ENCODE measurements around the gene PNPLA3. TPM values are rescaled to one million over a fixed set of nuclear protein-coding genes. Genes with fewer than 3 reads are reported as not detected.

The PNPLA3 gene
- total and polyA plus RNA-seq, 2 of the 4 experiments (the other 2 are of a cell fraction), result 3.6 to 7.5 TPM

GRCh38 chr22:43992331-43992821, 68.8 kb downstream of the PNPLA3 start:
- Histone ChIP-seq H3K56ac (ENCODE audit: extremely low read depth, insufficient read depth, low read length) (no peak overlapping the region), H3K4ac (ENCODE audit: low read depth, low read length) (no peak overlapping the region), H2BK20ac (ENCODE audit: low read depth, low read length) (no peak overlapping the region), H2BK120ac (ENCODE audit: low read depth, low read length) (no peak overlapping the region), H2BK15ac (ENCODE audit: low read depth, low read length) (no peak overlapping the region), H4K5ac (ENCODE audit: low read depth, low read length) (no peak overlapping the region), H3K27me3 (ENCODE audit: control insufficient read depth, insufficient read depth, low read length) (no peaks in the 10 kb centered on the region), H3K14ac (replicated peaks; ENCODE audit: low read depth, low read length) (no peak overlapping the region), H4K91ac (ENCODE audit: insufficient read depth, low read depth, low read length) (no peak overlapping the region), H3K23ac (ENCODE audit: low read depth, low read length) (no peak overlapping the region), H3K4me1 (ENCODE audit: control insufficient read depth, insufficient read depth, low read length) (peaks cover 7% of the 10 kb centered on the region; the same call in 1 of the 2 replicates), H2AFZ (replicated peaks; ENCODE audit: low read length, poor library complexity) (peak overlapping the region; percentile 65), H3K9me3 (ENCODE audit: control insufficient read depth, insufficient read depth, low read length) (no peaks in the 10 kb centered on the region), H2BK5ac (ENCODE audit: low read depth, low read length, poor library complexity, severe bottlenecking) (no peak overlapping the region), H3K79me1 (ENCODE audit: low read depth in 1 of 2, low read length in 2 of 2) (peaks cover 0 to 15% of the 10 kb centered on the region in 2 experiments; a peak in 2 of 4 replicates), H2AK9ac (replicated peaks; ENCODE audit: low read depth, low read length, poor library complexity) (peak overlapping the region; percentile 2), H3K36me3 (ENCODE audit: control insufficient read depth, insufficient read depth, low read length) (peaks cover 60% of the 10 kb centered on the region), H3K9ac (ENCODE audit: low read depth, low read length) (no peak overlapping the region), H3K27ac (ENCODE audit: insufficient read depth, low read length) (no peak overlapping the region), H3K4me3 (ENCODE audit: insufficient read depth, low read depth, low read length) (no peak overlapping the region), H4K8ac (ENCODE audit: low read depth in 2 of 2, low read length in 2 of 2) (no peak overlapping the region), H2AK5ac (ENCODE audit: low read depth, low read length) (no peak overlapping the region), H4K20me1 (ENCODE audit: insufficient read depth, low read length) (peaks cover 15% of the 10 kb centered on the region), H3K9me1 (ENCODE audit: insufficient read depth, low read length) (no peaks in the 10 kb centered on the region), H3K18ac (ENCODE audit: low read depth, low read length) (no peak overlapping the region), H3K4me2 (ENCODE audit: low read depth, low read length) (no peak overlapping the region)
- ATAC-seq (ENCODE audit: low read depth) (peak; percentile 71), DNase-seq (peak; percentile 78)
- intact Hi-C loops (cut with micrococcal nuclease), result loop anchor here (2.0 to 5.0 kb wide), 4 partner anchors 88 to 675 kb away; no protein-coding TSS in a partner anchor
- dilution Hi-C loops (cut with HindIII; ENCODE audit: low sequenced_read_pairs, unreplicated experiment), result no loop called here
- no TSS peak for BruUV-seq (replicated peaks)
- TF ChIP-seq, protein P1, sequence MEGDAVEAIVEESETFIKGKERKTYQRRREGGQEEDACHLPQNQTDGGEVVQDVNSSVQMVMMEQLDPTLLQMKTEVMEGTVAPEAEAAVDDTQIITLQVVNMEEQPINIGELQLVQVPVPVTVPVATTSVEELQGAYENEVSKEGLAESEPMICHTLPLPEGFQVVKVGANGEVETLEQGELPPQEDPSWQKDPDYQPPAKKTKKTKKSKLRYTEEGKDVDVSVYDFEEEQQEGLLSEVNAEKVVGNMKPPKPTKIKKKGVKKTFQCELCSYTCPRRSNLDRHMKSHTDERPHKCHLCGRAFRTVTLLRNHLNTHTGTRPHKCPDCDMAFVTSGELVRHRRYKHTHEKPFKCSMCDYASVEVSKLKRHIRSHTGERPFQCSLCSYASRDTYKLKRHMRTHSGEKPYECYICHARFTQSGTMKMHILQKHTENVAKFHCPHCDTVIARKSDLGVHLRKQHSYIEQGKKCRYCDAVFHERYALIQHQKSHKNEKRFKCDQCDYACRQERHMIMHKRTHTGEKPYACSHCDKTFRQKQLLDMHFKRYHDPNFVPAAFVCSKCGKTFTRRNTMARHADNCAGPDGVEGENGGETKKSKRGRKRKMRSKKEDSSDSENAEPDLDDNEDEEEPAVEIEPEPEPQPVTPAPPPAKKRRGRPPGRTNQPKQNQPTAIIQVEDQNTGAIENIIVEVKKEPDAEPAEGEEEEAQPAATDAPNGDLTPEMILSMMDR (conservative IDR thresholded peaks at IDR 0.05; ENCODE audit: low read depth, low read length), result no peak
- TF ChIP-seq NFE2L2 (IDR thresholded peaks at IDR 0.05; ENCODE audit: low read depth, low read length), result no peak
- no peak for TF ChIP-seq MXI1 (IDR thresholded peaks at IDR 0.05; ENCODE audit: borderline replicate concordance, low read depth, low read length)
- TF ChIP-seq CHD1 (IDR thresholded peaks at IDR 0.05; ENCODE audit: low read depth, low read length), result no peak
- TF ChIP-seq, protein P2, sequence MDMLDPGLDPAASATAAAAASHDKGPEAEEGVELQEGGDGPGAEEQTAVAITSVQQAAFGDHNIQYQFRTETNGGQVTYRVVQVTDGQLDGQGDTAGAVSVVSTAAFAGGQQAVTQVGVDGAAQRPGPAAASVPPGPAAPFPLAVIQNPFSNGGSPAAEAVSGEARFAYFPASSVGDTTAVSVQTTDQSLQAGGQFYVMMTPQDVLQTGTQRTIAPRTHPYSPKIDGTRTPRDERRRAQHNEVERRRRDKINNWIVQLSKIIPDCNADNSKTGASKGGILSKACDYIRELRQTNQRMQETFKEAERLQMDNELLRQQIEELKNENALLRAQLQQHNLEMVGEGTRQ (IDR thresholded peaks at IDR 0.05; ENCODE audit: low read depth, low read length), result no peak
- no peak for TF ChIP-seq FOS (IDR thresholded peaks at IDR 0.05; ENCODE audit: low read depth, low read length)
- no peak for TF ChIP-seq MAFK (IDR thresholded peaks at IDR 0.05; ENCODE audit: low read depth, low read length)
- no peak for TF ChIP-seq MAZ (IDR thresholded peaks at IDR 0.05; ENCODE audit: borderline replicate concordance, low read depth, low read length)
- POLR2A ChIA-PET (ENCODE audit: unreplicated experiment), result no interaction called here
- CTCF ChIA-PET, result interaction anchor here (1.2 to 2.1 kb wide), 9 partner anchors 9 to 631 kb away, joined by 3 to 26 read pairs (median 5); no protein-coding TSS in a partner anchor
- in situ Hi-C loops (cut with MboI; ENCODE audit: low sequenced_read_pairs), result loop anchor here (10.0 kb wide), 1 partner anchor 342 kb away; no protein-coding TSS in a partner anchor
- 73% methylated on average over 6 of the region's 16 CpGs; no CpG with 5 or more reads in 1 of the 2 experiments for WGBS, 2 experiments (ENCODE audit: extremely low coverage in 2 of 2, insufficient read length in 1 of 2)
